SH-SY5Y (cell line): Measurements from ENCODE around the gene KAT8.

ENCODE experiments used
- GATA2 ChIP-seq: IDR thresholded peaks from 2 replicates; pipeline ENCODE4 v1.6.1; 2011; ENCODE audit warnings: mild to moderate bottlenecking, low read depth, low read length
- GATA3 ChIP-seq: IDR thresholded peaks from 2 replicates; pipeline ENCODE4 v1.6.1; 2011; ENCODE audit warnings: low read depth, mild to moderate bottlenecking, low read length, moderate library complexity

DNA sequence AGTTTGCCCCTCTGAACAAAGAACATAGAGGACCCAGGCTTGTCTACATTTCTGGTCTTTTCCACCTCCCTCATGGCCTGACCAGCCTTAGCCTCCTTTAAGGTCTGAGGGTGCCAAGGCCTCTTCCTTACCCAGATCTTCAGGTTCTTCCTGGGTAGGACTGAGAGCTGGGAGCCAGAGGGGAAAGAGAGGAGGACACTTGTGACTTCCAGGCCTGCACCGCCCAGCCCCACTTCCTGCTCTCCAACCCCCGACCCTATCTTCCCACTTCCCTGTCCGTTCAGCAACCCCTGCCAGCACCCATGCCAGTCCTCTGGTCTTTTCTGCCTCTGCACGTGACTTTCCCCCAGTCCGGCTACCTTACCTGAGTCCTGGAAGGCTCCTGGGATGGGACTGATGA is 31.9 kb downstream of the KAT8 start:
- no peak for TF ChIP-seq GATA2
- no peak for TF ChIP-seq GATA3
